Panc1 (cell line): ENCODE results near the gene CLCNKA.

Source experiments
- POLR2AphosphoS5 ChIP-seq: IDR thresholded peaks from 2 replicates; pipeline ENCODE4 v1.6.1; 2012; ENCODE audit warnings: mild to moderate bottlenecking, low read depth, low read length, moderate library complexity
- TF ChIP-seq, protein P1 (sequence below): fragments of 450-650 bp; IDR thresholded peaks from 2 replicates; pipeline ENCODE4 v1.5.1; 2017; ENCODE audit warnings: mild to moderate bottlenecking
- TF ChIP-seq, protein P2 (sequence below), 2 experiments: IDR thresholded peaks; 2 replicates each; pipeline ENCODE4 v1.6.1; 2011 to 2012; ENCODE audit warnings: low read depth in 2 of 2, control low read depth in 1 of 2, low read length in 1 of 2, mild to moderate bottlenecking in 1 of 2, moderate library complexity in 1 of 2; ENCODE audit not compliant: insufficient read depth in 1 of 2

DNA sequence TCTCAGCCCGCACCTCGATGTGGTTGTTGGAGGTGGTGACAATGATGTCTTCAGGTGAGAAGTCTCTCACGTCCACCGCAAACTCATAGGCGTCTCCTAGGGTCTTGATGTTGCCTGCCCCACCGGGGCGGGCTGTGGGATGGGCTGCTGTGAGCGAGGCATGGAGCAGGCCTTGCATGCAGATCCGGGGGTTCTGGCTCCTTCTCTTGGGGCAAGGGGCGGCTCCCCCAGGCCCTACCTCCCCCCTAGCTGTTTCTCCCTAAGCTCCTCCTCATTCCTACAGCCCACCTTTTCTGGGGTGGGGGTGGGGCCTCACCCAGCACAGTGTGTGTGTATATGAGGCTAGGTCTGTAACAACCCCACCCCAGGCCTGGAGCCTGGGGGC, 4.8 kb upstream of the CLCNKA start:
- TF ChIP-seq, protein P1, sequence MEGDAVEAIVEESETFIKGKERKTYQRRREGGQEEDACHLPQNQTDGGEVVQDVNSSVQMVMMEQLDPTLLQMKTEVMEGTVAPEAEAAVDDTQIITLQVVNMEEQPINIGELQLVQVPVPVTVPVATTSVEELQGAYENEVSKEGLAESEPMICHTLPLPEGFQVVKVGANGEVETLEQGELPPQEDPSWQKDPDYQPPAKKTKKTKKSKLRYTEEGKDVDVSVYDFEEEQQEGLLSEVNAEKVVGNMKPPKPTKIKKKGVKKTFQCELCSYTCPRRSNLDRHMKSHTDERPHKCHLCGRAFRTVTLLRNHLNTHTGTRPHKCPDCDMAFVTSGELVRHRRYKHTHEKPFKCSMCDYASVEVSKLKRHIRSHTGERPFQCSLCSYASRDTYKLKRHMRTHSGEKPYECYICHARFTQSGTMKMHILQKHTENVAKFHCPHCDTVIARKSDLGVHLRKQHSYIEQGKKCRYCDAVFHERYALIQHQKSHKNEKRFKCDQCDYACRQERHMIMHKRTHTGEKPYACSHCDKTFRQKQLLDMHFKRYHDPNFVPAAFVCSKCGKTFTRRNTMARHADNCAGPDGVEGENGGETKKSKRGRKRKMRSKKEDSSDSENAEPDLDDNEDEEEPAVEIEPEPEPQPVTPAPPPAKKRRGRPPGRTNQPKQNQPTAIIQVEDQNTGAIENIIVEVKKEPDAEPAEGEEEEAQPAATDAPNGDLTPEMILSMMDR: no peak
- no peak for TF ChIP-seq POLR2AphosphoS5
- TF ChIP-seq, protein P2, sequence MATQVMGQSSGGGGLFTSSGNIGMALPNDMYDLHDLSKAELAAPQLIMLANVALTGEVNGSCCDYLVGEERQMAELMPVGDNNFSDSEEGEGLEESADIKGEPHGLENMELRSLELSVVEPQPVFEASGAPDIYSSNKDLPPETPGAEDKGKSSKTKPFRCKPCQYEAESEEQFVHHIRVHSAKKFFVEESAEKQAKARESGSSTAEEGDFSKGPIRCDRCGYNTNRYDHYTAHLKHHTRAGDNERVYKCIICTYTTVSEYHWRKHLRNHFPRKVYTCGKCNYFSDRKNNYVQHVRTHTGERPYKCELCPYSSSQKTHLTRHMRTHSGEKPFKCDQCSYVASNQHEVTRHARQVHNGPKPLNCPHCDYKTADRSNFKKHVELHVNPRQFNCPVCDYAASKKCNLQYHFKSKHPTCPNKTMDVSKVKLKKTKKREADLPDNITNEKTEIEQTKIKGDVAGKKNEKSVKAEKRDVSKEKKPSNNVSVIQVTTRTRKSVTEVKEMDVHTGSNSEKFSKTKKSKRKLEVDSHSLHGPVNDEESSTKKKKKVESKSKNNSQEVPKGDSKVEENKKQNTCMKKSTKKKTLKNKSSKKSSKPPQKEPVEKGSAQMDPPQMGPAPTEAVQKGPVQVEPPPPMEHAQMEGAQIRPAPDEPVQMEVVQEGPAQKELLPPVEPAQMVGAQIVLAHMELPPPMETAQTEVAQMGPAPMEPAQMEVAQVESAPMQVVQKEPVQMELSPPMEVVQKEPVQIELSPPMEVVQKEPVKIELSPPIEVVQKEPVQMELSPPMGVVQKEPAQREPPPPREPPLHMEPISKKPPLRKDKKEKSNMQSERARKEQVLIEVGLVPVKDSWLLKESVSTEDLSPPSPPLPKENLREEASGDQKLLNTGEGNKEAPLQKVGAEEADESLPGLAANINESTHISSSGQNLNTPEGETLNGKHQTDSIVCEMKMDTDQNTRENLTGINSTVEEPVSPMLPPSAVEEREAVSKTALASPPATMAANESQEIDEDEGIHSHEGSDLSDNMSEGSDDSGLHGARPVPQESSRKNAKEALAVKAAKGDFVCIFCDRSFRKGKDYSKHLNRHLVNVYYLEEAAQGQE (IDR thresholded peaks at IDR 0.05; ENCODE audit: insufficient read depth in 1 of 2, low read depth in 2 of 2, low read length in 1 of 2): no peak
